ENCODE data around the gene ZRANB1. TPM values are rescaled to one million over a fixed set of nuclear protein-coding genes. Genes with fewer than 3 reads are reported as not detected.

ZRANB1 gene
- total RNA-seq, 1 experiment from 2014 or later, result 22.6 TPM

DNA sequence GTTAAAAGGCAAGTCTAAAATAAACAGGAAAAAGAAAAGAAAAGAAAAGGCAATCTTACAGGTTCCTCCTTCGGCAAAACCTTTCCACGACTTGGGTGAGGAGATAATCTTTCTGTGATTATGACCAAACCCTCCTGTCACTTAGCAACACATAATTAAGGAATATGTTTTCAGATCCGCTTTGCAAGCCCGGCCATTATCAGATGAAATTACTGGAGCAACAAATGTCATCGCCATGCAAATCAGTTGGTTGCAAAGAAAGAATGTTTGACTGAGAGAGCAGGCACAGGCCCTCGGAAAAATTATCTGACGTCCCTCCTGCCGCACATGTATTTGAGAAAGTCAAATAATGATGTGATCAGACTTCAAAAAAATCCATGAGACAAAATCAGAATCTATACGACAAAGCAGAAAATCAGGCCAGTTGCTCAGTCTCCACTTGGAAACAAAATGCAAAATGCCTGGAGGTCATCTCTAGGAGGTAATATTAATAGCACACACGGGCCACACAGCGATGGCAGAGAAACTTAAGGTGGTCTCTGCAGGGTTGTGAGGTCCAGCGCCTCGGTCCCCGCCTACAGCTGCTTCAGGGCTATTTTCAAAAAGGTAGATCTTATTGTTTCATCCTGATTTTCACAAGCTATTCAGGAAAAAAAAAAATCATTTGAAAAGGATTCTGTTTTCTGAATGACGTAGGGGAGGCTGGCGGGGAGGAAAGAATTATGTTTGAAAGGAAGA, 82.7 kb downstream of the ZRANB1 start:
- Histone ChIP-seq H3K27ac (ENCODE audit: low read depth, low read length, poor library complexity, severe bottlenecking) (peak overlapping the region; percentile 43), H3K27me3 (replicated peaks; ENCODE audit: insufficient read depth, low read depth, low read length, poor library complexity) (no peaks in the 10 kb centered on the region), H3K36me3 (ENCODE audit: insufficient read depth, low read length, poor library complexity, severe bottlenecking) (peaks cover 4% of the 10 kb centered on the region), H3K4me3 (ENCODE audit: low read depth, low read length, poor library complexity, severe bottlenecking) (peak overlapping the region; percentile 23), H3K4me1 (ENCODE audit: insufficient read depth, low read length, poor library complexity, severe bottlenecking) (peaks cover 47% of the 10 kb centered on the region), H3K9me3 (ENCODE audit: low read depth, low read length, poor library complexity, severe bottlenecking) (no peaks in the 10 kb centered on the region)
- ChIA-PET CTCF (no interaction called here), POLR2A (ENCODE audit: low non-redundant PET) (no interaction called here)
- intact Hi-C loops (cut with micrococcal nuclease; ENCODE audit: unreplicated experiment), result no loop called here
- no TSS peak for BruUV-seq (replicated peaks)
- TF ChIP-seq EZH2 (IDR thresholded peaks at IDR 0.05; ENCODE audit: borderline replicate concordance, low read depth, low read length, poor library complexity, severe bottlenecking), result no peak
- TF ChIP-seq, protein P1, sequence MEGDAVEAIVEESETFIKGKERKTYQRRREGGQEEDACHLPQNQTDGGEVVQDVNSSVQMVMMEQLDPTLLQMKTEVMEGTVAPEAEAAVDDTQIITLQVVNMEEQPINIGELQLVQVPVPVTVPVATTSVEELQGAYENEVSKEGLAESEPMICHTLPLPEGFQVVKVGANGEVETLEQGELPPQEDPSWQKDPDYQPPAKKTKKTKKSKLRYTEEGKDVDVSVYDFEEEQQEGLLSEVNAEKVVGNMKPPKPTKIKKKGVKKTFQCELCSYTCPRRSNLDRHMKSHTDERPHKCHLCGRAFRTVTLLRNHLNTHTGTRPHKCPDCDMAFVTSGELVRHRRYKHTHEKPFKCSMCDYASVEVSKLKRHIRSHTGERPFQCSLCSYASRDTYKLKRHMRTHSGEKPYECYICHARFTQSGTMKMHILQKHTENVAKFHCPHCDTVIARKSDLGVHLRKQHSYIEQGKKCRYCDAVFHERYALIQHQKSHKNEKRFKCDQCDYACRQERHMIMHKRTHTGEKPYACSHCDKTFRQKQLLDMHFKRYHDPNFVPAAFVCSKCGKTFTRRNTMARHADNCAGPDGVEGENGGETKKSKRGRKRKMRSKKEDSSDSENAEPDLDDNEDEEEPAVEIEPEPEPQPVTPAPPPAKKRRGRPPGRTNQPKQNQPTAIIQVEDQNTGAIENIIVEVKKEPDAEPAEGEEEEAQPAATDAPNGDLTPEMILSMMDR (conservative IDR thresholded peaks at IDR 0.05; ENCODE audit: low read depth, low read length), result no peak
- peak; percentile 45 for DNase-seq (ENCODE audit: low spot score)

DNA sequence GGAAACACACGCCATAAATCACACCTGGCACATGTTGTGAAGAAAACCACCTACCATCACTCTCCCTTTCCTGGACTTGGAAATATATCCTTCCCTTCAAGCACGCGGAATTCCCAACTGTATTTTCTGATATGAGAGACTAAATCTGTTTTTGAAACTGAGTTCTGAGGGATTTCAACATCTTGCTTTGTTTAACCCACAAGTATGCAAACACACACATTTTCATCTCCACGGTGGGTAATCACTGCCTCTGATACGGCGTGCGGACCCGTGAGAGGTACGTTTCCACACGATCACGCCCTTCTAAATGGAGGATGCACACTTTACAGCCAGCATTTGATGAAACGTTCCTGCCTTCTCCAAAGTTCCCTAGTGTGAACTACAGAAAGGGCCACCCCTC, 83.4 kb downstream of the ZRANB1 start:
- DNase-seq (ENCODE audit: low spot score), result no peak
- Histone ChIP-seq H3K4me1 (ENCODE audit: insufficient read depth, low read length, poor library complexity, severe bottlenecking) (peaks cover 47% of the 10 kb centered on the region), H3K27me3 (replicated peaks; ENCODE audit: insufficient read depth, low read depth, low read length, poor library complexity) (no peaks in the 10 kb centered on the region), H3K36me3 (ENCODE audit: insufficient read depth, low read length, poor library complexity, severe bottlenecking) (peaks cover 4% of the 10 kb centered on the region), H3K27ac (ENCODE audit: low read depth, low read length, poor library complexity, severe bottlenecking) (peak overlapping the region; percentile 43), H3K9me3 (ENCODE audit: low read depth, low read length, poor library complexity, severe bottlenecking) (no peaks in the 10 kb centered on the region), H3K4me3 (ENCODE audit: low read depth, low read length, poor library complexity, severe bottlenecking) (no peak overlapping the region)
- BruUV-seq (replicated peaks), result no TSS peak
- ChIA-PET CTCF (no interaction called here), POLR2A (ENCODE audit: low non-redundant PET) (no interaction called here)
- intact Hi-C loops (cut with micrococcal nuclease; ENCODE audit: unreplicated experiment), result no loop called here
- TF ChIP-seq, protein P1 (conservative IDR thresholded peaks at IDR 0.05; ENCODE audit: low read depth, low read length), result no peak
- TF ChIP-seq EZH2 (IDR thresholded peaks at IDR 0.05; ENCODE audit: borderline replicate concordance, low read depth, low read length, poor library complexity, severe bottlenecking), result no peak

DNA sequence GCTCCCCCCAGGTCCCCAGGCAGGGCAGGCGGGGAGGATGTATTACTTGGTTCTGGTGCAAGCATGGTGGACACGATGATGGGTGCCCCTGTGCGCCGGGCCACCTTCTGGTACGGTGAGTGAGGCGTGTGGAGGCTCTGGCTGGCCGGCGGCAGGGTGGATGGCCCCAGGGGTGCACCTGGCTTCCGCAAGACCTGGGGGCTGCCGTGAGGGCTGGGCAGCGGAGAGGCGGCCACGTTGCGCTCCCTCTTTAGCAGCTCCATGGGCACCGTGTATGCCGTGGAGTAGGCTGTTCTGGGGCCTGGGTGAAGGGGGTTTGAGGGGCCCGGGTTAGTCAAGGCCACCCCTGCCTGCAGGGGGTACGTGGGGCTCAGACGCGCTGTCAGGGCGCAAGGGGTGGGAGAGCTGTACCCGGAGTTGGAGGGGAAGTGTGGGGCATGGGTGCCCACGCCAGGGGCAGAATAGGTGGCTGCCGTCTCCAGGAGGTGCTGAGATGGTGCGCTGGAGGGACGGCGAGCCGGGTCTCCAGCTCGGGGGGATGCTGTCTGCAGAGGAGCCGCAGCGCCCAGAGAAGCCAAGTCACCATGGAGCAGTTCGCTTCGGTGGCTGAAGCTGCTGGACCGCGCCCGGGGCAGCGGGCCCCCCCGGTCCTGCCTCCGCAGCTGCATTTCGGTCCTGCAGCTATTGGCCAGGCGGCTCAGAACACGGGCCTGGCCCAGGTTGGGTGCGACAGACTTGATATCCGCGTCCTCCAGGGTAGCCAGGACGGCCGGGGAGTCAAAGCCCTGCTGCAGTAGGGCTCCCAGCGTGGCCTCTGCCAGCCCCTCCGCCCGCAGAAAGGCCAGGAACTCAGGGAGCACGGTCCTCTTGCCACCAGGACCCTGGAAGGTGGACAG, 84.4 kb downstream of the ZRANB1 start:
- intact Hi-C loops (cut with micrococcal nuclease; ENCODE audit: unreplicated experiment), result no loop called here
- H3K27ac ChIP-seq (ENCODE audit: low read depth, low read length, poor library complexity, severe bottlenecking), result no peak overlapping the region
- no peak overlapping the region for H3K4me3 ChIP-seq (ENCODE audit: low read depth, low read length, poor library complexity, severe bottlenecking)
- DNase-seq (ENCODE audit: low spot score), result no peak
- CTCF ChIA-PET, result no interaction called here
- TF ChIP-seq EZH2 (IDR thresholded peaks at IDR 0.05; ENCODE audit: borderline replicate concordance, low read depth, low read length, poor library complexity, severe bottlenecking), result no peak
- TF ChIP-seq, protein P1 (conservative IDR thresholded peaks at IDR 0.05; ENCODE audit: low read depth, low read length), result no peak
- H3K4me1 ChIP-seq (ENCODE audit: insufficient read depth, low read length, poor library complexity, severe bottlenecking), result peaks cover 47% of the 10 kb centered on the region
- no peaks in the 10 kb centered on the region for H3K9me3 ChIP-seq (ENCODE audit: low read depth, low read length, poor library complexity, severe bottlenecking)
- H3K27me3 ChIP-seq (replicated peaks; ENCODE audit: insufficient read depth, low read depth, low read length, poor library complexity), result no peaks in the 10 kb centered on the region
- BruUV-seq (replicated peaks), result no TSS peak
- peaks cover 4% of the 10 kb centered on the region for H3K36me3 ChIP-seq (ENCODE audit: insufficient read depth, low read length, poor library complexity, severe bottlenecking)
- POLR2A ChIA-PET (ENCODE audit: low non-redundant PET), result no interaction called here

Measured in A673 (cell line).